ENCODE measurements around the gene RHOH.
"Not testable (repeated sequence)": the region's sequence is repeated elsewhere in the genome, so short reads cannot be mapped to it uniquely, and the experiment has no call there.

The RHOH gene, protein sequence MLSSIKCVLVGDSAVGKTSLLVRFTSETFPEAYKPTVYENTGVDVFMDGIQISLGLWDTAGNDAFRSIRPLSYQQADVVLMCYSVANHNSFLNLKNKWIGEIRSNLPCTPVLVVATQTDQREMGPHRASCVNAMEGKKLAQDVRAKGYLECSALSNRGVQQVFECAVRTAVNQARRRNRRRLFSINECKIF

DNA sequence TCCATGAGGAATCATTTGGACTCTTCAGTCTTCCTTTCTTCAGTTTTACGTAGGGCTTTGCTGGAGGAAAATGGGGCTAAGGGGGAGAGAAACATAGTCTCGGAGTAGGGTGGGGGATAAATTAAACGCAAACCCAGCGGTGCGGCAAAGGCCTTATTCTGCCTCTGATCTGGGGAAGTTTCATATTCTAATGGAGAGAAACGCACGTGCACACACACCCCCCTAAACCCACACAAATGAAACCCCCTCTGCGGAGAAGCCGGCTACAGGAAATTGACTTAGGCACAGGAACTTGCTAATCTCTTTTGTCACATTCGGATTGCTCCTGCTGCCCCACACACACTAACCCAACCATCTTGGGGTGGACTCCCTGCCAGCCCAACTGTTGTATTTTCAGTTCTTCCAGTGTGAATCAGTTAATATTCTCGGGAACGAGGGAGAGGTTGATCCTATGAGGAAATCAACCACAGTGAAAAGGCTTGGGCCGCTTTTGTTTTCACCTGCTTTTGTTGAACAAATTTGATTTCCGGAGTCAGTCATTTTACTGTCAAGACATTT lies at the start of gene RHOH:
RHOH (plus strand) TSS at position 308 of the 558 bp plus-strand sequence. CDS start 46,356 bp downstream, outside the sequence.
- peak in 1 of 2 donors; percentile 45 for DNase-seq (ENCODE audit: low read depth in 2 of 2)

DNA sequence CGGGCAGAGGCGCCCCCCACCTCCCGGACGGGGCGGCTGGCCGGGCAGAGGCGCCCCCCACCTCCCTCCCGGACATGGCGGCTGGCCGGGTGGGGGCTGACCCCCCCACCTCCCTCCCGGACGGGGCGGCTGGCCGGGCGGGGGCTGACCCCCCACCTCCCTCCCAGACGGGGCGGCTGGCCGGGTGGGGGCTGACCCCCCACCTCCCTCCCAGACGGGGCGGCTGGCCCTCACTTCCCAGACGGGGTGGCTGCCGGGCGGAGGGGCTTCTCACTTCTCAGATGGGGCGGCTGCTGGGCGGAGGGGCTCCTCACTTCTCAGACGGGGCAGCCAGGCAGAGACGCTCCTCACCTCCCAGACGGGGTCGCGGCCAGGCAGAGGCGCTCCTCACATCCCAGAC lies 49.3 kb upstream of the RHOH start:
- DNase-seq (ENCODE audit: low read depth in 2 of 2) = not testable (repeated sequence)

DNA sequence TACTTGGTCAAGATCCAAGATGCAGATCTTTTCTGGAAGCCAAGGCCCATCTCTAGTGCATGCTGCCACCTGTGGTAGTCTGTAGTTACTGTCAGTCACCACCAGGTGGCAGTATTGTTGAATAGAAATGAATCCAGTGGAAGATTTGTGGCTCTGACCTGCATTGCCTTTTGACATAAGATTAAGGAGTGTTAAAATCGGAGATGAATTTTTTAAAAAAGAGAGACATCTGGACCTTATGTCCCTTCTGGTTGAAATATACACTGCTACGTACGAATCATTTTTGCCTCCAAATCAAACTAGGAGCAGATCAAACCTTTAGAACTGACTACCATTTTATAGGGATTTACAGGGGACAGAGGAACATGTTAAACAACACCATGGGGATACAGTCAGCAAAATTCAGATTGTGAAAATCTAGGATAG lies 46.9 kb upstream of the RHOH start:
- DNase-seq (ENCODE audit: low read depth in 2 of 2) = peak; percentile 36 to 46

DNA sequence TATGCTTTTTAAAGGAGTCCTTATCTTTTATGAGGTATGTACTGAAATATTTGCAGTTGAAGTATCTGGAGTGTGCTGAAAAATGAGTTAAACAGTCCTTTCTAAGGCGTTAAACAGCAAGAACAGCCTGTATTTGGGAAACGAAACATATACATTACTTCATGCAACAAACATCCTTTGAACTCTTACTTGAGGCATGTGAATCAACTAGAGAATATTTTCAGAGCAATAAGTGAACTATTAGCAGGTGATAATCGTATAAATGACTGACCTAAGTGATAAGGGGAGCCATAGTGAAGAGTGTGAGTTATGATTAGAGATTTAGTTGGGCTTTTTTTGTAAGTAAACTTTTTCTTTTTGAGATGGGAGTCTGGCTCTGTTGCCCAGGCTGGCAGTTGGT lies 45.9 kb upstream of the RHOH start:
- no peak for DNase-seq (ENCODE audit: low read depth in 2 of 2)

DNA sequence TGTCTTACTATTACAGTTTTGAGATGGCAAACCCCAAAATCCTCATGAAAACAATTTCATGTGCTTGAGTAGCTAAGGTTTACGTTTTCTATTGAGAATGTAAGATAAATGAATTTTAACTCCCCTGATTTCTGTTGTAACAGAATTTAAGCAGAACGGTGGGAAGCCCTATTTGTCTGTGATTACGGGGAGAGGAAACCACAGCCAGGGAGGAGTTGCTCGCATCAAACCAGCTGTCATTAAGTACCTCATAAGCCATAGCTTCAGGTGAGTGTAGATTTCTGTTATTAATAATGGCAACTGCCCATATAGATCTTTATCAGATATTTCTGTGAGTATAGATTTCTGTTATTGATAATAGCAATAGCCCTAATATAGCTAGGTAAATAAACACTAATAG lies 44.2 kb upstream of the RHOH start:
- DNase-seq (ENCODE audit: low read depth in 2 of 2) = no peak

DNA sequence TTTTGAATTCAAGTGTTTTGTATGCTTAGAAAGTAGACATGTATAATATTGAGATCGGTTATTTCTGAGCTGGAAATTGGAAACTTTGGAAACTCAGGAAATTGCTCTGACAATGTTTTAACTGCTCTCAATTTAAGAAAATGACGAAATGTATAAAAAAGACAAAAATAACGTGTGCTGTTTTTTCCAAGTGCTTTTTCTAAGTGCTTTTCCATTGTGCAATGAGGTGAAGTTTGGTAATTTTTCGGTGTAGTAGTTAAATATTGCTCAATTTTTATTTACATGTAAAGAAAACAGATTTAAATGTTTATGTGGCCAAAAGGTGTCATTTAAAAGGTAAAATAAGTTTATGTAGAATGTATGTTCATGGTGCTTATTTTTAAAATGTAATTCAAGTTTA lies 39.4 kb upstream of the RHOH start:
- no peak for DNase-seq (ENCODE audit: low read depth in 2 of 2)

DNA sequence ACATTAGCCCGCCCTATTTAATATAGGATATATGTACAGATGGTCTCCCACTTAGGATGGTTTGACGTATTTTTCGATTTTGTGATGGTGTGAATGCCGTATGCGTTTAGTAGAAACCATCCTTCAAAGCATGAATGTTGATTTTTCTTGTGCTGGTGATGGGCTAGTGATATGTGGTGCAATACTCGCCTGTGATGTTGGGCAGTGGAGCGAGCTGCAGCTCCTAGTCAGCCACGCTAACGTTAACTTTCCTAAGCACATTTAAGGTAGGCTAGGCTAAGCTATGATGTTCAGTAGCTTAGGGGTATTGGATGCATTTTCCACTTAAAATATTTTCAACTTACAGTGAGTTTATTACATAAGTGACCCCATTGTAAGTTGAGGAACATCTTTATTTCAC lies 36.6 kb upstream of the RHOH start:
- DNase-seq (ENCODE audit: low read depth in 2 of 2) = no peak

DNA sequence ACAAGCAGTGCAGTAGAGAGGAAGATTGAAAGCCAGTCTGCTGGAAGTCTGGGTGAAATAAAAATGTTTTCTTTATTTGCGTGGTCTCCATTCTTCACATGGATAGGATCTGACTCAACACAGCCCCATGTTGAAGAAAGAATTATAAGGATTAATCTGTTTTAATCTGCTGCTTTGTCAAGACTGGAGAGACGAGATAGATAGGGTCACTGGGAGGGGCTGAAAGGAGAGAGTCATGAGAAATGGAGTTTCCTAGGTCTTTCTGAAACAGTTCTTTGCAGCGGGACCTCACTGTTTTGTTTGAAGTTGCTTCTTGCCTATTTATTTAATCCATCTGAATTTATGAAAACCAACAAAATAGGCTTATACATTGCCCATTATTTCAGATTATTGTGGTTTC lies 32.4 kb upstream of the RHOH start:
- no peak for DNase-seq (ENCODE audit: low read depth in 2 of 2)

DNA sequence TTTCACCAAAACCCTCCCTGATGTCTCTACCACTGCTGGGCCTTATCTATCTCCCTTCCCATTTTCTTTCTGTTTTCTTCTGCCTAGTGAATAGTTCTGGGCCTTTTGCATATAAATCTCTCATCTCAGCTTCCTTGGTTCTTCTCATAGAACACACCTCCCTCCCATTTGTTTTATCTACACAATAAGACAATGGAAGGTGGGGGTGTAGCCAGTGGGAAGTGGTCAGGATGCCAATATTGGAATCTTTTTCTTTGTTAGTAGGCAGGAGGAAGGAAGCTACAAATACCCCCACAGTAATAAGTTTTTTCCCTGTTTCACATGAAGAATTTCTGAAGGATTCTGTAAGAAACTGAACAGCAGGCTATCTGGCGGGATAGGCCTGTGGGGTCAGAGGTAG lies 30.9 kb upstream of the RHOH start:
- DNase-seq (ENCODE audit: low read depth in 2 of 2) = no peak

DNA sequence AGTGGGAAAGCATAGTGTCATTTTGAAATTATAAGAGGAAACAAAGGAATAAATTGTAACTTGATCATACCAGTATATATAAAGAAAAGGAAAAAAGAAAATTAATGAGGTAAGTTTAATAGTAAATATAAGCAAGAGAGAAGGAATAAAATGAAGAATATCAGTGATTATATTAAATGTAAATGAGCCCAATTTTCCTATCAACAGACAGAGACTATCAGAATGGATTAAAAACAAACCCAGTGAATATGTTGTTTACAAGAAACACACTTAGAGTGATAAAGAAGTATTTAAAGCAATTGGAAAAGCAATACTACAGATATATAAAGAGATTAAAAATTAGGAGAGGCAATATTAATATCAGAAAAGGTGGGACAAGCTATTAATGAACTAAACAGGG lies 28.8 kb upstream of the RHOH start:
- no peak for DNase-seq (ENCODE audit: low read depth in 2 of 2)

DNA sequence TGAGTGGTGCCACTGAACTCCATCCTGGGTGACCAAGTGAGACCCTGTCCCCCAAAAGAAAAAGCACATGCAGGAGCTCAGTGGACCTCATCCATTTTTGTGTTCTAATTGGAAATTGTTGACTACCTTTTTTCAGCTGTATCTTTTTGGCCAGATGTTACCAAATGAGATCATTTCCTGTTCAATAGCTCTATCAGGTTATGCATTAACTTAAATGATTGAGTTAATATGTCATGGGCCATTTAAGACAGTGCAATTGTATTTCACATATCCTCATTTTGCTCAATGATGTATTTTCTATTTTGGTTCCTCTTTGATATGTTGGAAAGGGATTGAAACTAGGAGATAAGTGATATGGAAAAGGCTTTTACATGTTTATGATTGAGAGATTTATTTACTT lies 26.2 kb upstream of the RHOH start:
- DNase-seq (ENCODE audit: low read depth in 2 of 2) = no peak

DNA sequence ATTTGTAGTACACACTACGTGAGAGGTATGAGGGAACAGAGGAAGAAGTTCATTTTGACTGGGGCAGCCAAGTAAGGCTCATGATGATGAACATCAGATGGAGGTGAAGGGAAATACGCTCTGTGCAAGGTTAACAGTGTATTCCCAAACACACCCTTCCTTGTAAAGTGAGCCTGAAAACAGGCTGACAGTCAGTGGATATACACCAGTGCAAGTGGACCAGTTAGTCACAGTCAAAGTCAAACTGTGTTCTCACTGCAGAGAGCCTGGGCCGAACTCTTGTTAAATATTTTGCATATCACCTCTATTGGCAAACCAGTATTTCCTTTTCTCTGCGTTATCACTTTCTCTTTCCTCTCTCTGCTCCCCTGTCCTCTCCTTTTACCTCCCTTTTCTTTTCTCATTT lies 23.4 kb upstream of the RHOH start:
- no peak for DNase-seq (ENCODE audit: low read depth in 2 of 2)

DNA sequence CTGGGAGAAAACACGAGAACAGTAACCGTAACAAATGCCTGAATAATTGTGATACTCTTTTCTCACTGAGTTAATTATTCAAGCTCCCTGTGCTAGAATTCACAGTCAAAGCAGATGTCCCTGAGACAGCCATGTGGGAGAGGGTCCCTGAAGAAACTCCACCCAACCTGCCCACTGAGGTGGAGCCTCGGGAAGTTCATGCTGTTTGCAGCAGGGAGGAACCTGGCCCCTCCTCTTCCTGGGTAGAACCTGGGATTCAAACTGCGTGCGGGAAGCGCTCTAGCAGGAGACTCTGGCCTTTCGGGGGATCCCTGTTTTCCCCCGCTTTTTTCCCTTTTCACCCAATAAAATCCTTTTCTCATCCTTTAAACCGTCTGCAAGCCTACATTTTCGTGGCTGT lies 20.2 kb upstream of the RHOH start:
- no peak for DNase-seq (ENCODE audit: low read depth in 2 of 2)

DNA sequence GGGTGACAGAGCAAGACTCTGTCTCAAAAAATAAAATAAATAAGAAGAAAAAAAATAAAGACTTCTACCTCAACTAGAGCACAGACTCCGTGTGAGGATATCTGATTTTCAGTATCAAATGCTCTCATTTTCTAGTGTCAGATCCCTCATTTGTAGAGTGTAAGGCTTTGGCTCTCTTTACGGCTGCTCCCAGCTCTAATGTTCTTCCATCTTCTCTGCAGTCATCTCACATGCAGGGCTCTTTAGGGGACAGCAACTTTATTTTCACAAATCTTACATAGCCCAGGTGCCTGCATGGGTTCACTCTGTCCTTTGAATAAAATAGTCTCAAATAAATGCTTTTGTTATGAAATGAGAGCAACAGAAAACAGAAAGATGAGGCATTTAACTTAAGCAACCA lies 19.2 kb upstream of the RHOH start:
- no peak for DNase-seq (ENCODE audit: low read depth in 2 of 2)

DNA sequence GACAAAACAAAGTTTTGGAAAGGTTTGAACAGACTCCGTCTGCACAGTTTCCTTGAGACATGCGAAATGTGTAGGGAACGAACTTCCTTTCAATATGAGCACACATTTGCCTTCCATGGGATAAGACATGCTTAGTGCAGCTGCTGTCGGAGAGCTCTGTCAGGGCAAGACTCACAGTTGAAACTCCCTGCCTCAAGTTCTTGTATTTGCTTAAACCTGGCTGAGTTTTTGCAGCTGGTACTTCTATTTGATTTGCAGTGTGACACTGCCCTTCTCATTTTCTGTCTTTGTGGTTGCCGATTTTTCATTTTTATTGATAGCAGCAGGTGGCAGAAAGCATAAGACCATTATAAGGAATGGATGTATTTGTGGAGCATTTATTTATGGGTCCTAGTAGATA lies 18.2 kb upstream of the RHOH start:
- no peak for DNase-seq (ENCODE audit: low read depth in 2 of 2)

DNA sequence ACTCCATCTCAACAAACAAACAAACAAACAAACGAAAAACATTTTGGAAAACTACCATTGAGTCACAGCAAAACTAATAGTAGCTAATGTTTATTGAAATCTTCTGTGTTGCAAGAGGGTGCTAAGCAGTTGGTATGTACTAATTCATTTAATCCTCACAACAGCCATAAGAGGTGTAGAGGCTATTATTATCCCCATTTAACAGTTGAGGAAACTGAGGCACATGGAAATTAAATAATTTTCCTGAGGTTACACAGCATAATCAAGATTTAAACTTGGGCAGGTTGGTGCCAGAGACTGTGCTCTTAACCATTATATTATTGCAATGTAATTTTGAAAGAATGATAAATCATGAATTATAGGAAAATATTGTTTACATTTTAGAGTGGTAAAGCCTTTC lies 17.5 kb upstream of the RHOH start:
- no peak for DNase-seq (ENCODE audit: low read depth in 2 of 2)

DNA sequence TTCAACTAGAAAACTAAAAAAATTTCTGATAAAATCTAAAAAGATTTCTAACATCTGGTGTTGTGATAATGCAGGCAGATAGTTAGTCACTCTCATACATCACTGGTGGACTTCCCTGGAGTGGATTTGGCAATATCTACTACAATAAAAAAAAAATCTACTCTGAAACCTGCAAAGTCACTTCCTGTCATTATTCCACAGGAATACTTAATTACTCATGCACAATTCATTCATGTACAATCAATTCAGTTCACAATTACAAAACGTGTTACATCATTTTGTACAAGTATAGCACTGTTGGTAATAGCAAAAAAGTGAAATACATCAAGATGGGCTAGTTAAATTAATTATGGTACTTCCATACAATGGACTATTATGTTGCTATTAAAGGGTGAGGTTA lies 16.5 kb upstream of the RHOH start:
- no peak for DNase-seq (ENCODE audit: low read depth in 2 of 2)

DNA sequence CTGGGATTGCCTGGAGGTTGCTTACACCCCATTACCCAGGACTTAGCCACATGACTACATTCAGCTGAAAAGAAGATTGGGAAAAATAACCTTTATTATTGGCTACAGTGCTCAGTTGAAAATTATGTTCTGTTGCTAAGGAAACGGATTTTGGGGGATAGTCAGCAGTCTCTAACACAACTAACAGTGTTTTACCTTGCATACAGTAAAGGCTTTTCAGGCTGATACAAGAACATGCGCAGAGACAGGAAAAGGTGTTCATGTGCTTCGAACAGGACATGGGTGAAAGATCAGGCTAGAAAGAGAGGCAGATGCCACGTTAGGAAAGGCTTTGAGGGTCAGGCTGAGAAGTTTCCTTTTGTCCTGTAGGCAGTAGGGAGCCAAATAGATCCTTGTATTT lies 14.8 kb upstream of the RHOH start:
- DNase-seq (ENCODE audit: low read depth in 2 of 2) = no peak

DNA sequence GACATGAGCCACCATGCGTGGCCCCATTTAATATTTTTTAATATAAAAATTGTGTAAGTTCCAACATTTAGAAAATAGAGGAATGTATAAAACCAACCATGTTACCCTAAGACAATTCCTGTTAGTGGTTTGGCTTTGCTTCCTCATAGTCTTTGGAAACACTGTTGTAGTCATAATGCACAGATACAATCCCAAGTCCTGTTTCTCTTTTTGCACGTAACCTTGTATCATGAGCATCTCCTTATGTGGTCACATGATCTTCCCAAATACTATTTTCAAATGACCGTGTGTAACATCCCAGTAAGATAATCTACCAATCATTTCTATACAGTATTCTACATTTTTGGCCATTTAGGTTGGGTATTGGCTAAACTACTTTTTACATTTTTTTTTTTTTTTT lies 13.9 kb upstream of the RHOH start:
- no peak for DNase-seq (ENCODE audit: low read depth in 2 of 2)

DNA sequence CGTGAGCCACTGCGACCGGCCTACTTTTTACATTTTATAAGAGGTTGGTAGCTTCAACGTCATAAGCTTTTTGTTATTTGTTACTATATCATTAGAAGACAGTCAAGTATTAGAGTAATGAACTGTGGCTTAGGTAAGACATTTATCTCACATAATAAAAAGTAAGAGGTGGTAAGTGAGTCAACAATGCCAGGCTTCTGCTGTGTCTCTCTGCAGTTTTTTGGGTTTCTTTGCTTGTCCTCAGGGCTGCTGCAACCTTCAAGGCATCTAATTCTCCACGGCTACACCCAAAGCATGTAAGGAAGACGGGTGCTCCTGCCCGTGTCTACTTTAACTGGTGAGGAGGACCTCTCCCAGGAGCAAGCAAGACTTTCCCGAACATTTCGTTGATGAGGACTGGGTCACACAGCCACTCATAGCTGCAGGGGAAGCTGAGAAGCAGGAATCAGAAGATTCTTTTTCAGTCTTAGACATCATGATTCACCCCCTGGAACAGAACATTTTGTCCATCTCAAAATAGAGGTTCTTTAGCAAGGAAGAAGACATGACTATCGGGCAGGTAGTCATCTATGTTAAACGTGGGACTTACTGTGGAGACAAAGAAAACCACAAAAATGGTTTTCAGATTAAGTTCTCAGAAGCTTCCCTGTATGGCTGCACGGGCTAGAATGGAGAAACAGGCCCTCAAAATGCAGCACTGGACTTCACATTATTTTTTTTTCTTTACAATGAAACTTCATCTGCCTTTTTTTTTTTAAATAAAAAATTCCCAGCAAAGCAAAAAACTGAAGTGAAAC lies 13.0 kb upstream of the RHOH start:
- DNase-seq (ENCODE audit: low read depth in 2 of 2) = no peak

DNA sequence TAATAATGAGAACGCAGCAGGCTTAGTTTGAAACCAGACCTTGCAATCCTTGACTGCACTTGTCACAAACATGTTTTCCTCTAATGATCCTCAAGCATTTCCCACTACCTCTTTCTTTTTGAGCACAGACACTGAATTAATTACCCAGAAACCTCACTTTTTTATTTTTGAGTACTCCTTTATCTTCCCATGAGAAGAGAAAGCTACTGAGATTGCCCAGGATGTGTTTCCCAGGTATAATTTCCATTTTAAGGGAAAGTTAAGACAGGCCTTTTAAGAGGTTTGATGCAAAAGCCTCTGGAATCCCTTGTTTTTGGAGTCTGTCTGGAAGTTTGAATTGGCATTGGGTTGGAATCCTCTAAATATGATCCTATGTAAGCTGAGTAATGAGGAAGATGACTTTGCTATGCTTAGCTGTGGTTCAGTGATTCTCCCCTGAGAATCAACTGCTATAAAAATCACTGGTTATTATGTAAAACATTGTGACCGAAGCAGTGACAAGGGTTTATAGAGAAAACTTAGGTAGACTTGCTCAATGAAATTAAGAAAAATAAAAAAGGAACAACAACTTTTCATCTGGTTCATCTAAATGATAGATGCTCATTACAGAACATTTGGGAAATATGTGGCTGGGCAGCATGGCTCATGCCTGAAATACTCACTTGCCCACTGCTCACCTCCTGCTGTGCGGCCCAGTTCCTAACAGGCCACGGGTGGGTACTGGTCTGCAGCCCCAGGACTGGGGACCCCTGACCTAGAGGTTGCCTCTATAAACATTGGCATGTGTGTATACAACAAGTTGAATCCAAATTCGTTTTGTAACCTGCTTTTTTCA lies 10.8 kb upstream of the RHOH start:
- DNase-seq (ENCODE audit: low read depth in 2 of 2) = no peak

DNA sequence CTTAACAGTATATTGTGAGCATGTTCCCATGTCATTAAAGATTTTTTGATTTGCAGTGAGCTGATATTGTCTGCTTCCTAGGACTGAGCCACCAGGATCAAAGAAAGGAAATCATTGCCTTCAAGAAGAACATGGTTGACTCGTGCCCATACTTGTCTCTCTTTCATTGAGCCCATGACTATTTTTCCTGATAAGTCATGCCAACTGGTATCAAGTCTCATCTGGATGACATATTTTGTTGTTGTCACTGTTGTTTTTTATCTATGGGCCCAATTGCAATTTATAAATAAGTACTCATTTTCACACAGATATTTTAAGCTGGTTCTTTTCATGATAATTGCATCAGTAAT lies 10.2 kb upstream of the RHOH start:
- DNase-seq (ENCODE audit: low read depth in 2 of 2) = no peak
